Central memory CD4-positive, alpha-beta T cell (primary cell): Measurements from ENCODE around the gene PTPN7.
A peak's percentile ranks its signal among the peaks of the same experiment; 100 is the strongest.
"Not testable (repeated sequence)": the region's sequence is repeated elsewhere in the genome, so short reads cannot be mapped to it uniquely, and the experiment has no call there.

ENCODE experiments used
- DNase-seq: peaks from one replicate; pipeline ENCODE4 v3.0.0; 2022
- total RNA-seq, 3 experiments: gene quantifications; one replicate each; lab custom pipeline; 2026; lab: John Stamatoyannopoulos, UW

PTPN7 gene
- total RNA-seq, result 114 to 489 (median 126) reads per million in 3 experiments

DNA sequence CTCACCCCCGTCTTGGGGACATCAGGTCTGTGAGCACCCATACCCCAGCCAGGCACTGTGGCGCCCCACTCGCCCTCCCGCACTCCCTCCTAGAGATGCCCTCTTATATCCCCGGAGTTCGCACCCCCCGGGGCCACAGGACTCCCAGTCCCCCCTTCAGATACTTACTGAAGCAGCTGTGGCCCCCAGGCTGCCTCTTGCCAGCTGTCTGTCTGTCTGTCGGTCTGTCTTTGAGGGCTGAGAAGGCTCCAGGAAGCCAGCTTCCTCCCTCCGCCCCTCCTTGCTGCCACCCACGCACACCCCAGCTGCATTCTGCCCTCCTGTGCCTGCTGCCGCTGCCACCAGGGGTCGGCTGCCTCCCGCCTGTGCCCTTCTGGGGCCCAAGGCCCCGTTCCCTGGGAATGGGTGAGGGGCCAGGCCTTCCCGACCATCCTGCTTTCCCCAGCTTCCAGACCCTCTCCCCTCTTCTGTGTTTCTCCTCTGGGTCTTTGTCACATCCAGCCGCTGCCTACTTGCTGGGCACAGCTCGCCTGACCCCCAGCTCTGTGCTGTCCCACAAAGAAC is at the start of gene PTPN7:
PTPN7 (minus strand) TSS at position 226 of the 564 bp plus-strand sequence. CDS start 1,200 bp downstream, outside the sequence.
- peak; percentile 75 for DNase-seq

- DNase-seq, result no peak
Observed at GRCh38 chr1:202208351-202208857, 48.0 kb upstream of the PTPN7 start.

DNA sequence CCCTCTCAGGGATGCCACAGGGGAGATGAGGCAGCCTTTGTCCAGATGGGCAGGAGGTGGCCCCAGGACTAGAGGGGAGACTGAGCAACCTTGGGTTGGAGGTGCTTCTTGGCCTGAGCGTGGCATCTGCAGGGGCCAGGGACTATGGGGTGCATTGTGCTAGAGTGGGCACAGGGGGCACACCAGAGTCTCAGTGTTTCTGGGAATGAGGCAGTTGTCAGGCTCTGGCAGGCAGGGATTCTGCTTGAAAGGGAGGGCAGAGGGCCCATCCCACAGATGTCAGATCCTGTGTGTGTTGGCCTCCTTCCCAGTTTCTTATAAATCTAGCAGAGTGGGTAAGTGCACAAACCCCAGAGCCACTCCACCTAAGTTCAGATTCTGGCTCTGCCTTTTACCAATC is 46.9 kb upstream of the PTPN7 start:
- no peak for DNase-seq

GRCh38 chr1:202205523-202206190 is 45.3 kb upstream of the PTPN7 start:
- no peak for DNase-seq

GRCh38 chr1:202204065-202204464 is 43.7 kb upstream of the PTPN7 start:
- DNase-seq, result no peak

GRCh38 chr1:202203238-202204039 is 43.0 kb upstream of the PTPN7 start:
- DNase-seq, result no peak

DNA sequence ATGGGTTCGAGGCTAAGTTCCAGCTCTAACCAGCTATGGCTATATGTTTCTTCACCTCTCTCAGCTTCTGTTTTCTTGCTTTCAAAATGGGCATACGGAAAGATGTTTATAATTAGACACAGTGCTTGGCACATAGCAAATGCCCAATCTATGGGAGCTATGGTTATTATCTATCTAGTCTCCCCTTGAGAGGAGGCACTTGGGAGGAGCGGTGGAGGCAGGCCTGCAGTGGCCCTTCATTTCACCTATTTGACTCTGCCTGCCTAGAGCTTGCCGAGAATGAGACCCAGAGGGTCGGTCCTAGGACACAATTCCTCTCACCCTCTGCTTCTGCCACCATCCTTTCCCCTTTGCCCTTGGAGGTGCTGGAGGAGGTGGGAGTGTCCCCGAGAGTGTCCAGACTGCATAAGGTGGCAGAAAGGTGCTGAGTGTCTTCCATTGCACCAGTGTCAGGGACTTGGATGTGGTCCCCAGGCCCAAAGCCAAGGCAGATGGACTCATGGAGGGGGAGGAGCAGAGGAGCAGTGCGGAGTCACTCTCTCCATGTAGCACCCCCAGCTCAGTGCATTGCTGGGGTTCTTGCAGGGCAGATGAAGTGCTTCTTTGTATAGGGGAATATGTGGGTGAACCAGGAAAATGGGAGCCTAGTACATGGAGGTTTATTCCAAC is 42.2 kb upstream of the PTPN7 start:
- no peak for DNase-seq

DNA sequence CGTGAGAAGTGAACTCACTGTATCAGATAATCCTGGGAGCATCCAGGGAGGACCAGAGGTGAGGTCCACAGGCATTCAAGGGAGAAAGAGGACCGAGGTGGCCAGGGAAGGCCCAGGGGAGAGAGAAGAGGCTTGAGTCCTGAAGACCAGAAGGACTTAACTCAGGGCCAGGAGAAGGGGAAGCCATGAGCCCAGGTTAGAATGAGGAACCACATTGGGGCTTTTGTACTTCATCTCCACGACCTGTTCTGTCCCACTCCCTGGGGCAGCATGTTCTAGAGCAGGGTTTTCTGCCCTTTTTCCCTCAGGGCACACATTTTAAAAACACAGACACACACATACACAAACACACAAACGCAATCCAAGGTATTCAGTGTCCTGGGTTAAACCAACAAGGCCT is 41.6 kb upstream of the PTPN7 start:
- no peak for DNase-seq

GRCh38 chr1:202201266-202201665 is 40.9 kb upstream of the PTPN7 start:
- peak; percentile 12 for DNase-seq

DNA sequence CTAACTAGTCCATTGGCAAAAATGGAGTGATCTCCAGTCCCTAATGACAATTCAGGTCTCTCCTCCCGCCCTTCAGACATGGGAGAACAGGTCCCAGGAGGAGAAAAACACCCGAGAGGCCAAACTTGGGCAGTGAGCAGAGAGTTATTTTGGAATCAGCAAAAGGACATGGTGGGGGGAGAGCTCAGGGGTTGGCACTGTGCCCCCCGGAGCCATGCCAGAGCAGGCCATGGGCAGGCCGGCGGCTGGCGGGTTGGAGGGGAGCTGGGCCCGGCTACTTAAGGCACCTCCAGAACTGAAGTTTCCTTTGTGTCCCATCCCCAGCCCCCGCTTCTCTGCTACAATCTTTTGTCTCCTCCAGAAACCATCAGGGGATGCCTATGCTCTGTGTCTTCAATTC is 40.3 kb upstream of the PTPN7 start:
- DNase-seq, result no peak

GRCh38 chr1:202200112-202200548 is 39.7 kb upstream of the PTPN7 start:
- no peak for DNase-seq

- DNase-seq, result no peak
Observed at GRCh38 chr1:202199040-202199889, 38.9 kb upstream of the PTPN7 start.

DNA sequence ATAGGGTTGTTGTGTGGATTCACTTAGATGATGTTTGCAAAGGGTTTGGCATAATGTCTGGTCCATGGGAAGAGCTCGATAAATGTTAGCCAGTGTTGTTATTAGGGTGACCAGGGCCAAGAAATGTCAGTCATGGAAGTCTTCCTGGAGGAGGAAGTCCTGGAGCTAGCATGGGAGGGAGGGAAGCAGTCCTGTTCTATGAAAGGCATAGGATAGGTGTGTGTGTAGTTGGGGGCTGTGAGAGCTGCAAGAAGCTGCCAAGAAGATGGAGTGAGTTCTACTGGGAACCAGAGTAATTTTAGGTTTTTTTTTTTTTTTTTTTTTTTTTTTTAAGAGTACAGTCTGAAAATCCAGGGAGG is 37.9 kb upstream of the PTPN7 start:
- no peak for DNase-seq

DNA sequence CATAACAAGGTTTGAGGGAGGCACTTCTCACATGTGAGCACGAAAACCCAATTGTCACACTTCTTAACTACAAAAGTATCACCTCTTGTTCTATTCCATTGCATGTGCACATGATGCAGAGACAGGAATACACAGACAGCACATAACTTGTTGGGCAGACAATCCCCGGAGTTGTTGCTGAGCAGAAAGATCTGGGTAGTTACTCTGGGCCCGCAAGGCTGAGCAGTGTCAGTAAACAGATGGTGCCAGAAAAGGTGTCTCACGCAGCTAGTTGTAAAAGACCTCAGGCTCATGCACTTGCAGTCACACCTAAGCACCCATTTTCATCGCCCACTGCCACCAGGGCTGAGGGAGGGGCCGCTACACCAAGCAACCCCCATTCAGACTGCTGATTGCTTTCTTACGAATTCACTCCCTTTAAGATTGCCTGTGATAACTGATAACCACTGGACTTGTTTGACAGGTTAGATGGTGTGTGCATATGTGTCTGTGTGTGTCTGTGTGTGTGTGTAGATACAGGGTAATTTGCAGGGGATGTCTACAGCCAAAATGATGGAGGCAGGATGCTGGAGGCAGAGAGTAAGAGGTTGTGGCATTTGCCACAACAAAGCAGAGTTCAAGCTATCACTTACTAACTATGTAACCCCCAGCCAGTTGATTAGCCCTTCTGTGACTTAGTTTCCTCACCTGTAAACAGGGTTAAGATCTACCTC is 37.4 kb upstream of the PTPN7 start:
- no peak for DNase-seq

DNA sequence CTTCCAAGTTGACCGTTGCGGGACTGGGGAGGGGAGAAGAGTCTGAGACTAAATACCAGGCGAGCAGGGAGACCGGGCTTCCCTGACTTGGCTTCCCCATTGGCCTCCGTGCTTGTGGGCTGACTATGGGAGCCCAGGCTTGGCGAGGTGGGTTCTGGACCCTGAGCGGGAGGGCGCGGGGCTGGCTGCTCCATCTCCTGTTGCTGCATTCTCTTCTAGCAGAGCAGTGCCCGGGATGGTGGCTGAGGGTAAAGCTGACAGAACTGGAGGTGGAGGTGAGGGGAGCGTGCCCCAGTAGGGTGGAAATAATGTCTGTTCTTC is 33.9 kb upstream of the PTPN7 start:
- no peak for DNase-seq

DNA sequence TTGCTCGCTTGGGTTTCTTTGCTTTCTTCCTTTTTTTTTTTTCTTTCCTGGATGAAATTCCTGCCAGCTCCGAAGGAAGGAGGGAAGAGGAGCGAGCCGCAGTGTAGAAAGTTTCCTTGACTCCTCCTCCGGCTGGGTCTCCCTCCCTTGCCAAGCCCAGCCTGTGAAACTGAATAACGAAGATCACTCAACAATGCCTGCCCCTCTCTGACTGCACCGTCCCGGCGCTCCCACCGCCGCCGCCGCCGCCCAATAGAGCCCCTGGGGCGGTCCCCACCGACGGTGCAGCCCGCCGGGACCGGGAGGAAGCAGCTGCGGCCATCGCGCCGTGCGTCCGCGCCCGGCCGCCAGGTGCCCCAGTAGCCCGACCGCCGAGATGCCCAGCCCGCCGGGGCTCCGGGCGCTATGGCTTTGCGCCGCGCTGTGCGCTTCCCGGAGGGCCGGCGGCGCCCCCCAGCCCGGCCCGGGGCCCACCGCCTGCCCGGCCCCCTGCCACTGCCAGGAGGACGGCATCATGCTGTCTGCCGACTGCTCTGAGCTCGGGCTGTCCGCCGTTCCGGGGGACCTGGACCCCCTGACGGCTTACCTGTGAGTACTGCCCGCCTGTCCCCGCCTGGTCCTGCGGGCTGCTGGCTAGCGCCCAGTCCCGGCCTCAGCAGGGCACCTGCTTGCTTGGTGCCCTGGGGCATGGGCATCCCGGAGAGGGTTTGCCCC is 33.4 kb upstream of the PTPN7 start, which contains the start of gene LGR6:
LGR6 (plus strand) TSS at position 186 of the 714 bp plus-strand sequence; CDS start at position 377, 191 bp downstream.
- DNase-seq, result no peak

GRCh38 chr1:202192770-202193613 is 32.6 kb upstream of the PTPN7 start:
- DNase-seq, result peak; percentile 28

- DNase-seq, result not testable (repeated sequence)
Observed at GRCh38 chr1:202191391-202191790, 31.0 kb upstream of the PTPN7 start.

- DNase-seq, result no peak
Observed at GRCh38 chr1:202189918-202190715, 29.7 kb upstream of the PTPN7 start.
